GM19043 (cell line): ENCODE measurements around the gene CD276.

Experiments
- ATAC-seq: cut with Tn5 transposase; IDR thresholded peaks from one replicate; pipeline ENCODE4 v1.9.1; 2021; ENCODE audit warnings: low read depth; ENCODE audit not compliant: unreplicated experiment

Gene CD276

DNA sequence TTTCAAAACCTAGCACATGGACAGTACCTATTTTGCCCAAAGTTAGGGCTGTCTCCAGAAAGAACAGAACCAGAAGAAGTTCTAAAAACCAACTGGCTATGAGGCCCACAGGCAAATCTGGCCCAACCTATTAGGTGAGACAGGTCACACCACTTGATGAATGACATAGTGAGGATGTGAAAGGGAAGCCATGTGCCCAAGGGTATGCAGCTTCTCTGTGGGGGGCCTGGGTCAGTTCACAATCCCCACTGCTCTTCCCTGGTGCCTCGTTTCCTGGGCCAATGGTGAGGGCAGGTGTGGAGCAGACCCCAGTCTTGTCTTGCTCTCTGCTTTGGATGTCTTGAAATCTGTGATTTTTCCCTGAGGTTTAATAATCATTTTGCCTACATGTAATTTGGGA lies 60.1 kb downstream of the CD276 start:
- no peak for ATAC-seq

DNA sequence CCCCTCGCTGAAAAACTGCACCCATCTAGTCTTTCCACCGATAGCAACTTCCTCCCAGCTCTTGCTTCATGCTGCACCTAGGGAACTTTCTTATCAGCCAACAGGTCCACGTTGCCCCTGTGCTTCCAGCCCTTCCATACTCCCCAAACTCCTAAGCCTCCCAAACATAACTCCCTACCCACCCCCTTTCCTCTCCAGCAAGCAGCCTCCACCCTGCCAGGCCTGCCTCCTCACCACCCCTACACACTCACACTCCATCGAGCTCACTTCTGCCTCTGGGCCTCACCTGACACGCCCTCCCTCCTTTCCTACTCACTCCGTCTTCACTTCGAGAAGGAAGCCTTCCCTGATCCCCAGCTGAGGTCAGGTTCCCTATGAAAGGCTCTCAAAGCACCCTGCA lies 60.9 kb downstream of the CD276 start:
- ATAC-seq, result no peak

DNA sequence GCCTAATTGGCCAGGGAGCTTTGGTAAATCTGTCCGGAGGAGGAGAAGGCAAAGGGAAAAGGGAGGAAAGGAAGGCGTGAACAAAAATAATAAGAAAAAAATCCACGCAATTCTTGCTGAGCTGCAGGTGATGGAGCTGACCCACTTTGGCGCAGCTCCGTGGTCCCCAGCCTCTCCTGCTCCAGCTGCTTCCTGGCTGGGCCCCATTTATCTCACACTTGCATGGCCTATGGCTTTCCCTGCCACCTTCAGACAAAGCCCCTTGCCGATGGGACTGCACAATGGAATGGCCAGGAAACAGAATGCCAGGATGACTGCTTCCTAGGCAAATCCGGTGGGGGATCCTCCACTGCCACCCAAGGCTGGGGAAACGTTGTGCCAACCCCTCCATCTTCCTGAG lies 62.1 kb downstream of the CD276 start:
- ATAC-seq, result no peak

DNA sequence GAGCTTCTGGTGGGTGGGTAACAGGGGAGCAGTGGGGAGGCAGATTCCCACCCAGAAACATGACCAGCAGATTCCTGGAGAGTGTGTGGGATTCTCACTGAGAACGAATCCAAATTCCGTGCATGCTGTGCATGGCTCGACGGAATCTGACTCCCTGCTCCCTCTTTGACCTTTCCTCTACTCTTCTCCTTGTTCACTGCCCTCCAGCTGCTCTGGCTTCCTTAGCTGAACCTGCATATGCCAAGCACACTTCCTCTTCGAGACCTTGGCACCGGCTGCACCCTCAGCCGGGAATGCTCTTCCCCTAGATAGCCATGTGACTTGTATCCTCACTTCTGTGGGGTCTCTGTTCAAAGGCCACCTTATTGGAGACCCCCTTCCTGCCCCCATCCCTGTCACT lies 62.7 kb downstream of the CD276 start:
- ATAC-seq, result no peak

- no peak for ATAC-seq
Observed at GRCh38 chr15:73747847-73748590, 63.8 kb downstream of the CD276 start.

- ATAC-seq, result no peak
Observed at GRCh38 chr15:73748730-73749129, 64.5 kb downstream of the CD276 start.

DNA sequence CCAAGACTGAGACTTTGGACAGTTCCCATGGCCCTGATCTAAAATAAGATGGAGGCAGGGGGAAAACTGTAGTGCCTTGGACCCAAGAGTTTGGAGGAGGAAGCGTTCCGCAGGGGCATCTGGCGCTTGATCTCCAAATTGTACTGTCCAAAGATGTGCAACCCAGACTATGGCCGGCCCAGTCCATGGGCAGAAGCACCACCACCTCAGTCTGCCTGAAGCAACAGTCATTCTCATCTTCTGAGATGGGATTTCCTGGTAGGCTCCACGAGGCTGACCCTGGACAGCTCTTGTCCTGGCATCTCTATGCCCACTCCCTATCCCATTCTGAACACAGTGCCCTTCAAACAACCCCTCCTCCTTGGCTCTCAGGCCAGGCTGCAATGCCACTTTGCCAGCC lies 65.3 kb downstream of the CD276 start:
- ATAC-seq, result no peak

DNA sequence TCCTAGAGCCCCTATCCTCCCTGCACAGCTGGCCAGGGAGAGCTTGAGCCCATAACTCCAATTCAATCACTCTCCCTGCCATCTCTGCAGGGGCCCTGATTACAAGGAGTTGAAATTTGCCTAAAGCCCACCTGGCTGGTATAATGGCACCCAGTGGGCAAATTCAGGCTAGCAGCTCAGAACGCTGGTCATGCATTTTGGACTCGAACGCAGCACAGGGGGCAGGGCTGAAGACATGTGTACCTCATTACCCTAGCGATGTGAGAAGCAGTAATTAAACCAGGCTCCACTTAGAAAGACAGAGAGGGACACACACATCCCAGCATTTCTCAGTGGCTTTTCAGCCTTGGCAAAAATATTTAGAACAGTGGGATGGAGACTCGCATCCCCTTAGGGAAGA lies 65.8 kb downstream of the CD276 start:
- ATAC-seq, result no peak

- no peak for ATAC-seq
Observed at GRCh38 chr15:73750438-73750837, 66.3 kb downstream of the CD276 start.

DNA sequence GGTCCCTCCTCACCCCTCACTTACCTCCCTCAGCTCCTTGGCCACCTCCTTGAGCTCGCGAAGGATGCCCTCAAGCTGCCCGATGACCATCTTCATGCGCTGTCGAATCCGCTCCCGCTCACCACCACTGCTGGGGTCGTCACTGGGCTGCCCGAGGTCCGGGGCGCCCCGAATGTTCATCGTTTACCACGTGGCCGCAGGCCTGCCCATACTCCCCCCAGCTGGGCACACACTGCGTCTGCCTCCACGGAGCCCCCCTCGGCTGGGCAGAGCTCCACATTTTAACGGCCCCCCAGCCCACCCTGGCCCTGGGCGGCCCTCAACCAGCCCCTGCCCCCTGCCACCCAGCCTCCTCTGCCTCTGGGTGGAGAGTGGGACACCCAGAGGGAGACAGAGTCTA lies 66.8 kb downstream of the CD276 start:
- ATAC-seq, result no peak

DNA sequence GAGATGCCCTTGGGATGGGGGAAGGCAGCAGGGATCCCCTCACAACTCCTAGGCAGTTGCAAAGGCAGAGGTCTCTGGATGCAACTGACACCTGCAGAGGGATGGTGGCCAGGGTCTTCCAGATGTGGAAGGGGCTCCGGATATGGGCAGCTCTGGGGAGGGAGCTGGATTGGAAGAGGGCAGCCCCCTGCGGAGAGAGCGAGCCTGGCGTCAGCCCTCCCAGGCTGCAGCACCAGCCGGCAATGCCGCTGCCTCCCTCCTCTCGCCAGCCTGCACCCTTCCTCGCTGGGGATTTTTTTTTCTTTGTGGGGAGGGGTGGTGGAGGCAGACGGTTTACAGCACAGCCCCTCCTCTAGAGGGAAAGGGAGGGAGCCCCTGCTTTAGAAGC lies 67.3 kb downstream of the CD276 start:
- no peak for ATAC-seq

DNA sequence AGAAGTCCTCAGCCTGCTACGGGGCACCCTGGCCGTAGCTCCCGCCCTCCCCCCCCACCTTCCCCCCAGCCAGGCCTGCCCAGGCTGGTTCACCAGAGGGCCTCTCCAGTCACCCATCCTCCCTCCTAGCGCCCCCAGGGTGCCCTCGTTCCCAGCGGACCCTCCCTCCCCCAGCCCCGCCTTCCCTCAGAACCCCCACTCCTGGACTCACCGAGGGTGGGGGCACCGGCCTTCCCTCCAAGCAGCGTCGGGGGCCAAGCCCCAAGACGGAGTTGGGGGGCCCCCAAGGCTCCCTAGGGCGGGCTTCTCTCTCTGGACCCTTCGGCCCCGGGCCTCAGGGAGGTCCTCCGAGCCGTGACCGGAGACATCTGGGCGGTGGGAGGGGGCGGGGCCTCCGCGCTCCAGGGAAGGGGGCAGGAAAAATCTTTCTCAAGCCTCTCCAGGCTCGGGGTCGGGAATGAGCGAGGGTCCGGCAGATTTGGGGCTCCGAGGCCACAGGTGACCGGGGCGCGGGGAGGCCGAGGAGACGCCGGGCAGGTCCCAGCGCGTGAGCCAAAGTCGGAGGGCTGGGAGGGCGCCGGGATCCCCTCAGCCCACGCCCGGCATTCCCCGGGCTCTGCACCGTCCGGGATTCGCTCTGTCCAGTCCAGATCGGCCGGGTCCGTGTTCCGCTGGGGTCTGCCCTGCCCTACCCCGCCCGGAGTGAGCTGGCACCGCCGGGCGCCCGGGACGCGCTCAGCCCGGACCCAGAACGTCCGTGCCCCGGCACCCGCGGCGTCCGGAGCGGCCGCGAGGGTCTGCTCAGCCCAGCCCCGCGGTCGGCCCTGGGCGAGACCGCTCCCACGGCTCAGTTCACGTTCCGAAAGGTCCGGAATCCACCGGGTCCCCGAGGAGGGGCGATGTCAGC lies 68.0 kb downstream of the CD276 start:
- ATAC-seq, result no peak

GRCh38 chr15:73752806-73753193 lies 68.6 kb downstream of the CD276 start:
- ATAC-seq, result no peak

DNA sequence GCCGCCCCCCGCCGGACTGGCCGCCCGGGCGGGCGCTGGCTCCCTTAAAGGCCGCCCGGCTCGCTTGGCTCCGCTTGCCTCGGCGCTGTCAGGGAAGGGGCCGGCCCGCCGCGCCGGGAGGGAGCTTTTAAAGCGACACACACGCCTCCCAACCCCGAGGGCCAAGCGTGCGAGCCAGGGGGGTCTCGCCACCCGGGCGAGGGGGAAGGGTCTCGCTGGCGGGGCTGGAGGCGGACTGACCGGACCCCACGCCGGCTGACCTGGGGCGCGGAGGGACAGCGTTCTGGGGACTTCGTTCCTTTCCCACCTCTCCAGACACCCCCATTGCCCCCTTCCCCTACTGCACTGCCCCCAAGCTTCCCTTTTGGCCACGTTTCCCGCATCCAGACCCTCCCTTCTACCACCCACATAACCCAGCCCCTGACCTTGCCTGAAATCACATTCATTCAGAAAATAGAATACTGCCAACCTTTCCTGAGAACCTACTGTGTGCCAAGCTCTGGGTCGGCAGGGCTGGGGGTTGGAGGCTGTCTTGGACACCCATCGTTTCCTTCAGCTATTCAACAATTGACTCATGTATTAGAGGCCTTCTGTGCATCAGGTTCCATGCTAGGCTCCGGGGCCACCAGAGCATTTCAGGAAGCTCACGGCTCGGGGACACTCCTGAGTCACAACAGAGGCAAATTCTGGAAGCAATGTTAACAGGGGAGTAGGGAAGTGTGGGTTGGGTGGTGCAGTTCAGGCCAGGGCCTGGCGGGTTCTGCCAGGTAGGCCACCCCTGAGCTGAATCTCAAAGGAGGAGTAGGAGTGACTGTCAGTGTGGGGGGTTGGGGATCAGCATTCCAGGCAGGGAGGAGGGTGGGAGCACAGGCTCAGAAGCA lies 69.3 kb downstream of the CD276 start, which contains the start of gene INSYN1:
Gene INSYN1 (minus strand): TSS at position 102 of the 881 bp plus-strand sequence. CDS start 2,221 bp downstream, outside the sequence.
- no peak for ATAC-seq

GRCh38 chr15:73754461-73754860 lies 70.3 kb downstream of the CD276 start:
- no peak for ATAC-seq

GRCh38 chr15:73755481-73755880 lies 71.3 kb downstream of the CD276 start:
- no peak for ATAC-seq

DNA sequence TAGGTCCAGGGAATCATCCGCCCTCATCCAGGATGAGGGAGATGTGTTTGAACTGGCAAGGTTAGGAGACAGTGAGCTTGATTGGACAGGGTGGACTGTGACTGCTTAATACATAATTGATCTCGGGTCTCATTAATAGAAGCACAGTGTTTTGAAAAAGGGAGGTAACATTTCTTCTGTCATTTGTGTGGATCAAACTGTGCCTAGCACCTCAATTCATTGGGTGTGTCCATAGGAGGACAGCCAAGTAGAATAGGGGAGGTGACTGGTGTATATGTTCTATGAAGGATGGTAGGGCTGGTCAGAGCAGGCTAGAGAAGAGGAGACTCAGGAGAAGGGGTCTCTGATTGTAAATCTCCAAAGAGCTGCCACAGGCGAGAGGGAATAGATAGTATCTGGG lies 71.8 kb downstream of the CD276 start:
- ATAC-seq, result no peak

- ATAC-seq, result no peak
Observed at GRCh38 chr15:73756390-73756789, 72.2 kb downstream of the CD276 start.

- no peak for ATAC-seq
Observed at GRCh38 chr15:73756947-73757513, 72.8 kb downstream of the CD276 start.

GRCh38 chr15:73757571-73757970 lies 73.4 kb downstream of the CD276 start:
- ATAC-seq, result no peak
